SK-N-SH (cell line): ENCODE results near the gene PHKB. TPM values are rescaled to one million over a fixed set of nuclear protein-coding genes. Genes with fewer than 3 reads are reported as not detected.
A peak's percentile ranks its signal among the peaks of the same experiment; 100 is the strongest.

Experiments used
- CTCF ChIA-PET: fragments of 300-600, 350-600 bp; formaldehyde crosslinking; extraction: SDS; loops from one replicate; lab custom pipeline; 2021; lab: Yijun Ruan, JAX
- POLR2A ChIA-PET: fragments of 350-600 bp; sonication (Branson Sonifier 250); formaldehyde crosslinking; extraction: SDS; loops from one replicate; lab custom pipeline; 2020; ENCODE audit warnings: antibody characterized with exemption, inconsistent platforms; lab: Yijun Ruan, JAX
- DNase-seq: peaks from one replicate; pipeline ENCODE4 v3.0.0; 2012
- H2AFZ ChIP-seq: fragments of 200-600 bp; sonication (generic); 2 replicates; pipeline ENCODE4 v1.8.1; 2016; ENCODE audit warnings: antibody characterized with exemption, mild to moderate bottlenecking, low read depth
- H3F3A ChIP-seq: fragments of 200-600 bp; sonication (generic); replicated peaks from 2 replicates; pipeline ENCODE3; 2016; ENCODE audit warnings: antibody characterized with exemption, mild to moderate bottlenecking; ENCODE audit not compliant: insufficient read depth
- H3K27ac ChIP-seq, 2 experiments: fragments of 200-500 bp in 1 of 2; fragments of 200-600 bp in 1 of 2; sonication (Bioruptor generic) in 1 of 2; sonication (generic), shearing (Covaris generic) in 1 of 2; 2 replicates each; pipeline versions ENCODE4 v1.5.1 to v1.6.1; 2014 to 2016; ENCODE audit warnings: low read depth in 2 of 2, inconsistent platforms in 1 of 2, low read length in 1 of 2, mild to moderate bottlenecking in 1 of 2, mixed read lengths in 1 of 2
- H3K27me3 ChIP-seq: fragments of 200-600 bp; sonication (generic), shearing (Covaris generic); 2 replicates; pipeline ENCODE4 v1.6.1; 2016; ENCODE audit warnings: mixed run types; ENCODE audit not compliant: insufficient read depth
- H3K36me3 ChIP-seq, 2 experiments: fragments of 200-500 bp in 1 of 2; fragments of 200-600 bp in 1 of 2; sonication (Bioruptor generic) in 1 of 2; sonication (generic) in 1 of 2; replicated peaks in 1 of 2; 2 replicates each; pipeline versions ENCODE3 to v1.5.1; 2014 to 2016; ENCODE audit warnings: low read length in 1 of 2, mild to moderate bottlenecking in 1 of 2; ENCODE audit not compliant: insufficient read depth in 2 of 2, control insufficient read depth in 1 of 2
- H3K4me1 ChIP-seq, 2 experiments: fragments of 200-500 bp in 1 of 2; fragments of 200-600 bp in 1 of 2; sonication (Bioruptor generic) in 1 of 2; sonication (generic), shearing (Covaris generic) in 1 of 2; 2 replicates each; pipeline versions ENCODE4 v1.5.1 to v1.6.1; 2014 to 2016; ENCODE audit warnings: low read depth in 1 of 2, low read length in 1 of 2, mixed run types in 1 of 2; ENCODE audit not compliant: insufficient read depth in 2 of 2, control insufficient read depth in 1 of 2
- H3K4me2 ChIP-seq: fragments of 200-600 bp; sonication (generic), shearing (Covaris generic); 2 replicates; pipeline ENCODE4 v1.6.1; 2017; ENCODE audit warnings: mixed run types
- H3K4me3 ChIP-seq, 2 experiments: fragments of 200-500 bp in 1 of 2; fragments of 200-600 bp in 1 of 2; sonication (Bioruptor generic) in 1 of 2; sonication (generic), shearing (Covaris generic) in 1 of 2; 2 replicates each; pipeline versions ENCODE4 v1.5.1 to v1.8.1; 2014 to 2016; ENCODE audit warnings: low read depth in 2 of 2, inconsistent platforms in 1 of 2, low read length in 1 of 2, mild to moderate bottlenecking in 1 of 2, mixed read lengths in 1 of 2, moderate library complexity in 1 of 2
- H3K79me2 ChIP-seq: fragments of 200-600 bp; sonication (generic); 2 replicates; pipeline ENCODE4 v1.8.1; 2017; ENCODE audit warnings: mild to moderate bottlenecking; ENCODE audit not compliant: insufficient read depth
- H3K9ac ChIP-seq: fragments of 200-600 bp; sonication (generic); 2 replicates; pipeline ENCODE4 v1.6.1; 2017; ENCODE audit warnings: mixed run types
- H3K9me2 ChIP-seq: fragments of 200-600 bp; sonication (generic); 2 replicates; pipeline ENCODE4 v1.6.1; 2017; ENCODE audit warnings: mixed run types
- H3K9me3 ChIP-seq: fragments of 200-600 bp; sonication (generic); 2 replicates; pipeline ENCODE4 v1.6.1; 2017; ENCODE audit warnings: mixed run types, mild to moderate bottlenecking, moderate library complexity
- H4K20me1 ChIP-seq: fragments of 200-600 bp; sonication (generic); 2 replicates; pipeline ENCODE4 v1.6.1; 2017; ENCODE audit warnings: mild to moderate bottlenecking, mixed run types; ENCODE audit not compliant: insufficient read depth
- EP300 ChIP-seq, 2 experiments: IDR thresholded peaks; 2 replicates each; pipeline versions ENCODE4 v1.4.0 to v1.6.1; 2012; ENCODE audit warnings: borderline replicate concordance in 1 of 2, low read depth in 1 of 2, low read length in 1 of 2
- FOSL2 ChIP-seq: IDR thresholded peaks from 2 replicates; pipeline ENCODE4 v1.4.0; 2012; ENCODE audit warnings: low read depth, mild to moderate bottlenecking, moderate library complexity, borderline replicate concordance
- FOXJ3 ChIP-seq: sonication (generic); formaldehyde crosslinking; IDR thresholded peaks from 2 replicates; pipeline ENCODE4 v1.5.1; 2020; ENCODE audit warnings: mild to moderate bottlenecking, missing genetic modification reagents
- IRF3 ChIP-seq: fragments of 150-350 bp; IDR thresholded peaks from 2 replicates; pipeline ENCODE4 v1.6.1; 2016; ENCODE audit warnings: mild to moderate bottlenecking, low read depth, low read length
- MEF2A ChIP-seq: IDR thresholded peaks from 2 replicates; pipeline ENCODE4 v1.4.0; 2012; ENCODE audit warnings: low read depth, borderline replicate concordance
- PBX3 ChIP-seq: IDR thresholded peaks from 2 replicates; pipeline ENCODE4; 2012
- POLR2AphosphoS5 ChIP-seq: IDR thresholded peaks from 2 replicates; pipeline ENCODE4 v1.6.1; 2012; ENCODE audit warnings: low read depth, low read length
- RCOR1 ChIP-seq: fragments of 150-350 bp; IDR thresholded peaks from 2 replicates; pipeline ENCODE4 v1.6.1; 2017; ENCODE audit warnings: antibody characterized with exemption, low read length
- RFX5 ChIP-seq: IDR thresholded peaks from 2 replicates; pipeline ENCODE4 v1.6.1; 2012; ENCODE audit warnings: mild to moderate bottlenecking, improper control_type of control experiment, low read length
- WGBS: methylation state at CpG from one replicate; pipeline ENCODE4 v1.1.6; 2017; ENCODE audit warnings: low lambda C conversion rate; 5-methylcytosine and 5-hydroxymethylcytosine counted together
- polyA plus RNA-seq, 3 experiments: library from polyadenylated mRNA; depleted of rRNA; stranded (reverse); fragments of >200 nt; gene quantifications; 2 replicates each; pipeline ENCODE4 v1.2.3, GENCODE V29; 2012

Gene PHKB
- polyA plus RNA-seq, 1 of the 3 experiments (the other 2 are of a cell fraction) = 20.8 TPM

- Histone ChIP-seq H3K9me2 (no peaks in the 10 kb centered on the region), H3K36me3 (peaks cover 4% of the 10 kb centered on the region in 2 experiments), H3F3A (no peaks in the 10 kb centered on the region), H2AFZ (no peak overlapping the region), H3K79me2 (peaks cover 38% of the 10 kb centered on the region), H3K4me2 (no peak overlapping the region), H3K27ac (peak overlapping the region in 1 of 2 experiments; percentile 69; a peak in 2 of 4 replicates), H3K27me3 (no peaks in the 10 kb centered on the region), H3K4me3 (no peak overlapping the region), H3K4me1 (peaks cover 2 to 14% of the 10 kb centered on the region in 2 experiments; a peak in 3 of 4 replicates)
- POLR2A ChIA-PET = interaction anchor here (0.9 kb wide), 1 partner anchor 38 kb away, joined by 4 read pairs; no protein-coding TSS in a partner anchor
- WGBS = 86% methylated on average over 1 of the region's 1 CpG
- TF ChIP-seq EP300 (IDR thresholded peaks at IDR 0.05; ENCODE audit: borderline replicate concordance in 1 of 2, low read depth in 1 of 2, low read length in 1 of 2) (0 out of 4 replicates have a peak, but pooled peaks of 1 of the 2 experiments have one; percentile 11), POLR2AphosphoS5 (no peak)
- TF ChIP-seq, all 33 proteins: peak for 1
- Histone ChIP-seq H4K20me1 (no peaks in the 10 kb centered on the region), H3K9ac (no peak overlapping the region), H3K9me3 (no peaks in the 10 kb centered on the region)
- CTCF ChIA-PET = interaction anchor here (0.7 to 2.1 kb wide), 2 partner anchors 9 to 695 kb away, joined by 5 to 7 read pairs; no protein-coding TSS in a partner anchor
- no peak for DNase-seq
Observed at GRCh38 chr16:47469227-47469626, 8.1 kb downstream of the PHKB start.

- H3F3A ChIP-seq = no peaks in the 10 kb centered on the region
- DNase-seq = no peak
- H3K79me2 ChIP-seq = peaks cover 47% of the 10 kb centered on the region
- no peak overlapping the region for H3K4me3 ChIP-seq
- no peak for TF ChIP-seq FOSL2
- no peak for TF ChIP-seq FOXJ3 (CRISPR knock-in tag)
- no peak for TF ChIP-seq IRF3
- no peak for TF ChIP-seq RCOR1
- TF ChIP-seq PBX3 = no peak
- TF ChIP-seq MEF2A = no peak
- no peak for TF ChIP-seq RFX5
- no peak for TF ChIP-seq POLR2AphosphoS5
- TF ChIP-seq, all 33 proteins: peak for 0
- no peaks in the 10 kb centered on the region for H3K9me2 ChIP-seq
- CTCF ChIA-PET = interaction anchor here (1.4 to 2.1 kb wide), 2 partner anchors 8 to 326 kb away, joined by 5 to 7 read pairs; partner anchors contain the start of gene NETO2
- H2AFZ ChIP-seq = no peak overlapping the region
- no peaks in the 10 kb centered on the region for H3K9me3 ChIP-seq
- H3K9ac ChIP-seq = no peak overlapping the region
- no peak overlapping the region for H3K4me2 ChIP-seq
- peaks cover under 1 to 3% of the 10 kb centered on the region in 2 experiments for H3K36me3 ChIP-seq
- WGBS = 92% methylated on average over 7 of the region's 7 CpGs
- peaks cover 0 to 7% of the 10 kb centered on the region in 2 experiments; a peak in 3 of 4 replicates for H3K4me1 ChIP-seq
- no peaks in the 10 kb centered on the region for H4K20me1 ChIP-seq
- H3K27me3 ChIP-seq = no peaks in the 10 kb centered on the region
- POLR2A ChIA-PET = no interaction called here
- no peak overlapping the region; a peak in 1 of 4 replicates for H3K27ac ChIP-seq
Observed at GRCh38 chr16:47470211-47470610, 9.1 kb downstream of the PHKB start.
